PFSK-1 (cell line): ENCODE data around the gene ELP5.

Experiments
- FOXP2 ChIP-seq: optimal IDR thresholded peaks from 2 replicates; pipeline ENCODE3; 2011; ENCODE audit warnings: borderline replicate concordance, control low read depth, inconsistent platforms; ENCODE audit not compliant: insufficient read depth; ENCODE audit errors: extremely low read length, extremely low read depth
- POLR2AphosphoS5 ChIP-seq: IDR thresholded peaks from 2 replicates; pipeline ENCODE4 v1.6.1; 2012; ENCODE audit warnings: low read depth, mild to moderate bottlenecking, control low read depth, low read length, moderate library complexity
- REST ChIP-seq, 2 experiments: IDR thresholded peaks; 2 replicates each; pipeline versions ENCODE4 v1.6.1 to v1.8.0; 2011 to 2012; ENCODE audit warnings: low read depth in 2 of 2, low read length in 2 of 2, control low read depth in 1 of 2, inconsistent platforms in 1 of 2, mild to moderate bottlenecking in 1 of 2, moderate library complexity in 1 of 2; ENCODE audit not compliant: insufficient read depth in 1 of 2
- SIN3A ChIP-seq: IDR thresholded peaks from 2 replicates; pipeline ENCODE4 v1.6.1; 2012; ENCODE audit warnings: mild to moderate bottlenecking, low read length, moderate library complexity, borderline replicate concordance; ENCODE audit not compliant: insufficient read depth
- TAF1 ChIP-seq: IDR thresholded peaks from 2 replicates; pipeline ENCODE4 v1.6.1; 2012; ENCODE audit warnings: low read length, control low read depth, borderline replicate concordance; ENCODE audit not compliant: insufficient read depth

ELP5 gene

GRCh38 chr17:7253082-7253481 is 1.1 kb downstream of the ELP5 start:
- no peak for TF ChIP-seq FOXP2

GRCh38 chr17:7254511-7254910 is 2.5 kb downstream of the ELP5 start:
- no peak for TF ChIP-seq FOXP2
- no peak for TF ChIP-seq POLR2AphosphoS5
- no peak for TF ChIP-seq TAF1

GRCh38 chr17:7256766-7257456 is 4.9 kb downstream of the ELP5 start:
- no peak for TF ChIP-seq FOXP2
- TF ChIP-seq REST (IDR thresholded peaks at IDR 0.05; ENCODE audit: insufficient read depth in 1 of 2, low read depth in 2 of 2, low read length in 2 of 2) = no peak

GRCh38 chr17:7258731-7259554 is 6.9 kb downstream of the ELP5 start:
- peak; percentile 22; the same call in 1 of the 2 replicates for TF ChIP-seq POLR2AphosphoS5
- no peak for TF ChIP-seq SIN3A
- no peak for TF ChIP-seq REST (IDR thresholded peaks at IDR 0.05; ENCODE audit: insufficient read depth in 1 of 2, low read depth in 2 of 2, low read length in 2 of 2)

GRCh38 chr17:7259555-7259889 is 7.5 kb downstream of the ELP5 start:
- TF ChIP-seq SIN3A = no peak
- no peak for TF ChIP-seq TAF1
- TF ChIP-seq POLR2AphosphoS5 = no peak

- TF ChIP-seq POLR2AphosphoS5 (no peak), FOXP2 (no peak), TAF1 (no peak), REST (IDR thresholded peaks at IDR 0.05; ENCODE audit: insufficient read depth in 1 of 2, low read depth in 2 of 2, low read length in 2 of 2) (no peak), SIN3A (no peak)
These were observed 8.1 kb downstream of the ELP5 start for GRCh38 chr17:7260151-7260550.

- no peak for TF ChIP-seq FOXP2
- no peak for TF ChIP-seq SIN3A
- no peak for TF ChIP-seq POLR2AphosphoS5
- TF ChIP-seq REST (IDR thresholded peaks at IDR 0.05; ENCODE audit: insufficient read depth in 1 of 2, low read depth in 2 of 2, low read length in 2 of 2) = no peak
These were observed 8.8 kb downstream of the ELP5 start for GRCh38 chr17:7260651-7261378.
